ENCODE measurements around the gene CALML3.

DNA sequence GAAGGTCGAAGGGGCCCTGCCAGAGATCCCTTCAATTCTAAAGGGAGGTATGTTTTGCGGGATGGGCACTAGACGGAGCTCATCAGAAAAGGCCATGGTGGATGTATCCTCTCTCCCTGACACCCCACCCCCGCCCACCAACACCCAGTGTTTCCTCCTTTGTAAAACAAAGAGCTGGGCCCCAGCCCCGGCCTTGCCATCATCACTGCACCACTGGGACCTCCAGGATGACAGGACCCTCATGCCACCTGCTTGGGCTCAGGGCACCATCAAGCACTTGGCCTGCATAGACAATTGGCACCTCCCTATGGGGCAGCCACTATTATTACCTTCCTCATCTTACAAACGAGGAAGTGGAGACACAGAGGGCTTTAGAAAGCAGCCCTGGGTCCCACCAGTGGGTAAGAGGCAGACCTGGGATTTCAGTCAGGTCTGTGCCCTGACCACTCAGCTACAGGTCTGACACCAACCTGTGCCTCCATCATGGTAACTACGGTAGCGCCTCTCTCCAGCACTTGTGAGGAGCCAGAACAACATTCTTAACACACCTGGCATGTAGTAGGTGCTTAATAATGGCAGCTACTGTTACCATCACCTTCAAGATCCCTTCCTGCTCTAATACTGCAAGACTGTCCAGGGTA is 2.0 kb downstream of the CALML3 start:
- TF ChIP-seq, protein P1, sequence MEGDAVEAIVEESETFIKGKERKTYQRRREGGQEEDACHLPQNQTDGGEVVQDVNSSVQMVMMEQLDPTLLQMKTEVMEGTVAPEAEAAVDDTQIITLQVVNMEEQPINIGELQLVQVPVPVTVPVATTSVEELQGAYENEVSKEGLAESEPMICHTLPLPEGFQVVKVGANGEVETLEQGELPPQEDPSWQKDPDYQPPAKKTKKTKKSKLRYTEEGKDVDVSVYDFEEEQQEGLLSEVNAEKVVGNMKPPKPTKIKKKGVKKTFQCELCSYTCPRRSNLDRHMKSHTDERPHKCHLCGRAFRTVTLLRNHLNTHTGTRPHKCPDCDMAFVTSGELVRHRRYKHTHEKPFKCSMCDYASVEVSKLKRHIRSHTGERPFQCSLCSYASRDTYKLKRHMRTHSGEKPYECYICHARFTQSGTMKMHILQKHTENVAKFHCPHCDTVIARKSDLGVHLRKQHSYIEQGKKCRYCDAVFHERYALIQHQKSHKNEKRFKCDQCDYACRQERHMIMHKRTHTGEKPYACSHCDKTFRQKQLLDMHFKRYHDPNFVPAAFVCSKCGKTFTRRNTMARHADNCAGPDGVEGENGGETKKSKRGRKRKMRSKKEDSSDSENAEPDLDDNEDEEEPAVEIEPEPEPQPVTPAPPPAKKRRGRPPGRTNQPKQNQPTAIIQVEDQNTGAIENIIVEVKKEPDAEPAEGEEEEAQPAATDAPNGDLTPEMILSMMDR (IDR thresholded peaks at IDR 0.05; ENCODE audit: poor library complexity, severe bottlenecking): no peak
- TF ChIP-seq POLR2AphosphoS5 (IDR thresholded peaks at IDR 0.05): no peak
- no peak for TF ChIP-seq TAF1 (IDR thresholded peaks at IDR 0.05; ENCODE audit: low read depth)
- no peak for TF ChIP-seq EP300 (conservative IDR thresholded peaks at IDR 0.05; ENCODE audit: poor library complexity, severe bottlenecking)
- TF ChIP-seq MXI1 (conservative IDR thresholded peaks at IDR 0.05; ENCODE audit: poor library complexity, severe bottlenecking): no peak
- TF ChIP-seq EZH2 (IDR thresholded peaks at IDR 0.05; ENCODE audit: borderline replicate concordance, insufficient read depth, low read length, poor library complexity, severe bottlenecking): no peak
- TF ChIP-seq, protein P2, sequence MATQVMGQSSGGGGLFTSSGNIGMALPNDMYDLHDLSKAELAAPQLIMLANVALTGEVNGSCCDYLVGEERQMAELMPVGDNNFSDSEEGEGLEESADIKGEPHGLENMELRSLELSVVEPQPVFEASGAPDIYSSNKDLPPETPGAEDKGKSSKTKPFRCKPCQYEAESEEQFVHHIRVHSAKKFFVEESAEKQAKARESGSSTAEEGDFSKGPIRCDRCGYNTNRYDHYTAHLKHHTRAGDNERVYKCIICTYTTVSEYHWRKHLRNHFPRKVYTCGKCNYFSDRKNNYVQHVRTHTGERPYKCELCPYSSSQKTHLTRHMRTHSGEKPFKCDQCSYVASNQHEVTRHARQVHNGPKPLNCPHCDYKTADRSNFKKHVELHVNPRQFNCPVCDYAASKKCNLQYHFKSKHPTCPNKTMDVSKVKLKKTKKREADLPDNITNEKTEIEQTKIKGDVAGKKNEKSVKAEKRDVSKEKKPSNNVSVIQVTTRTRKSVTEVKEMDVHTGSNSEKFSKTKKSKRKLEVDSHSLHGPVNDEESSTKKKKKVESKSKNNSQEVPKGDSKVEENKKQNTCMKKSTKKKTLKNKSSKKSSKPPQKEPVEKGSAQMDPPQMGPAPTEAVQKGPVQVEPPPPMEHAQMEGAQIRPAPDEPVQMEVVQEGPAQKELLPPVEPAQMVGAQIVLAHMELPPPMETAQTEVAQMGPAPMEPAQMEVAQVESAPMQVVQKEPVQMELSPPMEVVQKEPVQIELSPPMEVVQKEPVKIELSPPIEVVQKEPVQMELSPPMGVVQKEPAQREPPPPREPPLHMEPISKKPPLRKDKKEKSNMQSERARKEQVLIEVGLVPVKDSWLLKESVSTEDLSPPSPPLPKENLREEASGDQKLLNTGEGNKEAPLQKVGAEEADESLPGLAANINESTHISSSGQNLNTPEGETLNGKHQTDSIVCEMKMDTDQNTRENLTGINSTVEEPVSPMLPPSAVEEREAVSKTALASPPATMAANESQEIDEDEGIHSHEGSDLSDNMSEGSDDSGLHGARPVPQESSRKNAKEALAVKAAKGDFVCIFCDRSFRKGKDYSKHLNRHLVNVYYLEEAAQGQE (IDR thresholded peaks at IDR 0.05; ENCODE audit: borderline replicate concordance): no peak

Data from neural cell (in vitro differentiated cells).